Retinal pigment epithelial cell (primary cell): ENCODE measurements around the gene WDR86.
A peak's percentile ranks its signal among the peaks of the same experiment; 100 is the strongest.

Experiments used
- DNase-seq: peaks from one replicate; pipeline ENCODE4 v3.0.0-alpha.2; 2010; ENCODE audit warnings: low read depth
- H3K4me3 ChIP-seq: 2 replicates; pipeline ENCODE4 v1.5.1; 2011; ENCODE audit warnings: mild to moderate bottlenecking, low read length, control low read depth, moderate library complexity
- CTCF ChIP-seq: conservative IDR thresholded peaks from 2 replicates; pipeline ENCODE4 v1.5.1; 2011; ENCODE audit warnings: low read depth, low read length, control low read depth, inconsistent platforms

WDR86 gene

GRCh38 chr7:151384776-151385625 is 24.8 kb downstream of the WDR86 start:
- no peak overlapping the region for H3K4me3 ChIP-seq
- TF ChIP-seq CTCF, result no peak
- DNase-seq, result no peak

GRCh38 chr7:151384352-151384697 is 25.5 kb downstream of the WDR86 start:
- DNase-seq, result no peak
- no peak overlapping the region for H3K4me3 ChIP-seq
- TF ChIP-seq CTCF, result no peak

DNA sequence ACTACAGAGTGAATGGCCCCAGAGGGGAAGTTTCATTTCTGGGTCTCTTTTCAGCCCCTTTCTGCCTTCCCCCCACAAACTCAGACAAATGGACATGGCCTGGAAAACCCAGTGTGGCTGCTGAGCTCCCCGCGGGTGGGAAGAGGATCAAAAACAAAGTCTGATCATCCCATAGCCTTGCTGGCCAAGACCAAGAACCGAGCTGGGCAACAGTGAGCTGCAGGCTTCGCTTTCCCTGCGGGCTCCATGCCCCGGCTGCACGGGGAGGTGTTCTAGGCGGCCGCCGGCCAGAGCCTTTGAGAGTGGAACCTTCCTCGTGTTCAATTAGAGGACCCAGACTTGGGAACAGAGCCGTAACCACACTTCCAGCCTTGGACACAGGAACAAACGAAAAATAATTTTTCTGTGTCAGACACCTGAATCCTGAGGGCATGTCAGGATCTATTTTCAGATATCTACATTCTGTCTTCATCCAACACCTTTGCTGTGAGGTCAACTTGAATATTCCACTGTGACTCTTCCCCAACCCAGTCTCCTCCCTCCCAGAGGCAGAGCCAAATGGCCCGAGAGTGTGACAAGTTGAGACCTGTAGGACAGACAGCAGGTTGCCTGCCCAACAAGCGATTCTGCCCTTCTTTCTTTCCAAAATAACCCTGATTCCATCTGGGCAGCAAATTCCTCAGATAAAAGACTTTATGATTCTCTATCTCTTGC is 26.0 kb downstream of the WDR86 start:
- no peak overlapping the region for H3K4me3 ChIP-seq
- TF ChIP-seq CTCF, result no peak
- DNase-seq, result no peak

DNA sequence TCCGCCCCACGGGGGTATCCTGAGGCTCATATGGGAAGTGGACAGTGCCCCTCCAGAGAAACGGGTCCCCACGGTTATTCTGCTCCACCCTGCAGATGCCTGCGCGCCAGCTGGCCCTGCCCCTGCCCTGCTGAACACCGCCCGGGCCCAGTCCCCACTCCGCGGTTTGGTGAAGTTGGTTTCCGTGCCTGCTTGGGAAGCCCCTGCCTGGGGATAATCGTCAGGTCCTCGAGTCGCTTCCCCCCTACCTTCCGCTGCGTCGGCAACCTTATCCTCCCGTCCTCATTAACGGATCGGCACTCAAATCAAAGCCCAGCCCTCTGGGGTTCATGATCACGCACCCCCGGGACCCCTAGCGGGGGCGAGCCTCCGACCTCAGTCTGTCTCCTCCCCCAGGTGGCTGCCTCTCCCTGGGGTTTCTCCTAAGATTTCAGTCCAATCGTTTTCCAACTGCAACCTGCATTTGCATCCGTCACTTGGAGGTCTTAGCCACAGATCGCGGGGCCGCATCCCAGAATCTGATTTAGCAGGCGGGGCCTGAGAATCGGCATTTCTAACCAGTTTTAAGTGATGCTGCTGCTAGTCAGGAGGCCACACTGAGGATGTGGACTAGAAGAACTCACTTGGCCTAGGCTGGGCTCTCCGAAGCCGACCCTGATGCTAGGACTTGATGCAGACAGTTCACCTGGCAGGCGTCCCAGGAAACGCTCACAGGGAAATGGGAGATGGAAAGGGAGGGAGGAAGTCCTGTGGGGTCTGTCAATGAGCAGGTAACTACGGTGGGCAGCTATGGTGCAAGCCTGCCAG is 27.6 kb downstream of the WDR86 start:
- peak overlapping the region; percentile 7 for H3K4me3 ChIP-seq
- no peak for DNase-seq
- no peak for TF ChIP-seq CTCF

- DNase-seq, result no peak
- H3K4me3 ChIP-seq, result peak overlapping the region; percentile 7
- no peak for TF ChIP-seq CTCF
These were observed 28.3 kb downstream of the WDR86 start for GRCh38 chr7:151381348-151382078.

DNA sequence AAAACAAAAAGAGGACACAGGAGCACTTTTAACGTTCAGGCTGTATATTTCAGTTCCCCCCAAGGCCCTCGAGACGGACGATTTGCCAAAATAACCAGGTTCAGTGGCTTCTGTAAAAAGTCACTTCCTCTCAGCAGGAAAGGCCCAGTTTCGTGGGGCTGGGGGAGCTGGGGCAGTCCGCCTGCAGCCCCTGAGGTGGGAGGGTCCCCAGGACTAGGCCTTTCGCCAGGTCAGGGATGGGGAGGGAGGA is 28.8 kb downstream of the WDR86 start:
- DNase-seq, result no peak
- no peak for TF ChIP-seq CTCF

More for the DNA sequence above, 28.8 kb downstream of the WDR86 start:
- H3K4me3 ChIP-seq, result no peak overlapping the region
